HG02970 (cell line): Measurements from ENCODE around the gene COL19A1.
"Not testable (repeated sequence)": the region's sequence is repeated elsewhere in the genome, so short reads cannot be mapped to it uniquely, and the experiment has no call there.

Source experiments
- ATAC-seq: cut with Tn5 transposase; IDR thresholded peaks from one replicate; pipeline ENCODE4 v1.9.1; 2021; ENCODE audit warnings: mild to moderate bottlenecking, moderate library complexity, moderate number of reproducible peaks; ENCODE audit not compliant: unreplicated experiment, low FRiP score

Gene COL19A1

DNA sequence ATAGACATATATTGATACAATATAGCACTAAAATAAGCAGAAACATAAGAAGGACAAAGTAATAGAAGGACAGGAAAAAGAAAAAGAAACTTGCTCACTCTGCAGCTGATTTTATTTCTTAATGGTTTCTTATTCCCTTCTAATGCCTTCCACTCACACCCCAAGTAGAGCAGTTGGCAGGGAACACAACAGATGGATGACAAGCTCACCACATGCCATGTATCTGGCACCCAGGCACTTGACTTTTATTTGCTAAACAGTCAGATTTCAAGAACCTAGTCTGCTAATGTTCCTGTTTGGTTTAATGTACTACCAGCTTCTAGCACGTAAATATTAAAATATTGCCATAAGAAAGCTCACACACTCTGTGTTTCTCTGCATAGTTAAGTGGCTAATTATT lies 87.1 kb downstream of the COL19A1 start:
- no peak for ATAC-seq

DNA sequence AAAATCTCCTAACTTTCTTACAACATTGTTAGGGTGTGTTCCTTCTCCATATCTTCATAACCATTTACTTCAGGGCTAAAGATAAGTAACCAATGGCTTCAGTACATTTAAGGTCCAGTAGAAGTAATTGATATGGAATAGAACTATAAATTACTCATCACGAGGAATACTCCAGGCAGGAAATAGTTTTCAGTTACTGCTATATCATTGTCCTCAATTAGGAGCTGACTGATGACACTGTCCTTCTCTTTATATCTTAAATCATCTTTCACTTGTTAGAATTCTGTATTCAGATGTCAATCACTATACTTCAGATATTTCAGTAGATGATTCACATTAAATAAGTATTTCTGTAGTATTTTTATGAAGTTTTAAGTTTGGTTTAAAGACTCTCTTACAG lies 88.4 kb downstream of the COL19A1 start:
- ATAC-seq = no peak

DNA sequence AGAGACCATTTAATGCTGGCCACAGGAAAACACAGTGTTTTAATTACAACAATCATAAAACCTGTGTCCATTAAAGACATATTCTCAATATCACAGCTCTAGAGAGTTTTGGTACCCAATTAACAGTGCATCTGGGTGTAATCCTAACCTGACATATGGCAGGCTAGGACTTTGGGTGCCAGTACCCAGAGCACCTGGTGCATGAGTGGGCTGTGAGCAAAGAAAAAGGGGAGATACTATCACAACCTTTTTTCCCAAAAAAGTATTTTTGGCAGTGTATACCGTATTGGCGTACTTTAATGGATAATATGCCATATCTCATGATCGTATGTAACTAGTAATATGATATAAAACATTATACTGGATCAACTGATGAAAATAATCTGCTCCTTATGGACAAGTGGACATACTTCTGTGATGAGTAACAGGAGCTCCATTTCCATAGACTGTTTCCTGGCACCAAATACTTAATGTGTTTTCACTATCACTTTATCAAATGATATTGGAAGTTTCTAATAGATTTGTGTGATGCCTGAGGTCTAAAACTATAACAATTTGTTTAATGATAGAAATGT lies 91.7 kb downstream of the COL19A1 start:
- no peak for ATAC-seq

DNA sequence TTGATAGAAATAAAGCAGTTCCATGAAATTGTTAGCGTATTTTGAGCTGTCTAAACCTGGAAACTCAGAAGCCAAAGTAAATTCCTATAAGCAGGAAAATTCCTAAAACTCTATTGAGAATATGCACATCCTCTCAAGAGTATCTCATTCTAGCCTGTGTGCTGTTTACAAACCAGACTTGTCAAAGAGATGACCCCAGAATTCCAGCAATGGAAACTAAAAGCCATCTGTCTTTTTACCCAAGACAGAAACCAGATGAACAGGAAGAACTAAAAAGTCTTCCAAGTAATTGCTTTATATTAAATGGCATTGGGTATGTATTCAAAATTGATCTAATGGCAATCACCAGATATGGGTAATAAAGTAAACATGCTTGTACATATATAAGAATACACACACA lies 92.6 kb downstream of the COL19A1 start:
- ATAC-seq = no peak

DNA sequence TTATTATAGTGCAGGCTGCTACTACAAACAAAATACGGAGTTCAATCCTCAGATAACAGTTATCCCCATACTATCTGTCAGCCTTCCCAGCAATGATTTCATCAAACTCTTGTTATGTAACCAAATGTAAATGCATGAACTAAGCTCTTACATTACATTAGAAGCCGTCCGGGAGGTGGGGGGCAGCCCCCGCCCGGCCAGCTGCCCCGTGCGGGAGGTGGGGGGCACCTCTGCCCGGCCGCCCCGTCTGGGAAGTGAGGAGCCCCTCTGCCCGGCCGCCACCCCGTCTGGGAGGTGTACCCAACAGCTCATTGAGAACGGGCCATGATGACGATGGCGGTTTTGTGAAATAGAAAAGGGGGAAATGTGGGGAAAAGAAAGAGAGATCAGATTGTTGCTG lies 99.6 kb downstream of the COL19A1 start:
- ATAC-seq = not testable (repeated sequence)

DNA sequence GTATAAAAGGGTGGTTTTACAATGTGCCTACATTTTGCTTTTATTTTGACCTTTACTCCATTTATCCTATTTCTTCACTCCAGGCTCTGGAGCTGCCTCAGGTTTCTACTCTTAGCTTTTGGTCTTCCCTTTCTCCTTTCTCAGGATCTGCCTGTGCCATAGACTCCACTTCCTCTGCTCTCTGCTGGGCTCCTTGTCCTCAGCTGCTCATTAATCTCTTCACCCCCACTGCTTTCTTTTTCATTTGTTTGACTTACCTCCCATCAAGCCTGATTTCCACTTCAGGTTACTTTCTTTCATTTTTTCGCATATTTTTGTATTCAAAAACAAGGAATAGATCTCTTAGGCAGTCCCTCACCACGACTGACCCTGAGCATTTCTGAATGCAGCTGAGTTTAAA lies 106.8 kb downstream of the COL19A1 start:
- ATAC-seq = no peak

DNA sequence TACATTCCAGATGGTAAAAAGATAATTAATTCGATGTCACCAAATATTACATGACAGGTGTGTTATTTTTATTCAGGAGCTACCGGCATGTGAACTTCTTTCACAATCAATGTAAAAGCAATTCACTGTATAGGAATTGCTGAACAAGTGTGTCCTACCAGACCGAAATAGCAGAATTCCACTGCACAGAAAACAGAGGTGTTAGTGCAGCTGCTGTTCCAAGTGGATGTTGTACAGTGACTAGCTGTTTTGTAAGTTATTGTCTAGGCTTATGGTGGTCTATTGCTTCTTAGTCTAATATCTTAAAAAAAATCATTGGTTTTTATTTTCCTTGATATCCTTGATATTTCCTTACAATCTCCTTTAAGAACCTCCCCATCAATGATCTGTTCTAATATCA lies 107.4 kb downstream of the COL19A1 start:
- no peak for ATAC-seq

DNA sequence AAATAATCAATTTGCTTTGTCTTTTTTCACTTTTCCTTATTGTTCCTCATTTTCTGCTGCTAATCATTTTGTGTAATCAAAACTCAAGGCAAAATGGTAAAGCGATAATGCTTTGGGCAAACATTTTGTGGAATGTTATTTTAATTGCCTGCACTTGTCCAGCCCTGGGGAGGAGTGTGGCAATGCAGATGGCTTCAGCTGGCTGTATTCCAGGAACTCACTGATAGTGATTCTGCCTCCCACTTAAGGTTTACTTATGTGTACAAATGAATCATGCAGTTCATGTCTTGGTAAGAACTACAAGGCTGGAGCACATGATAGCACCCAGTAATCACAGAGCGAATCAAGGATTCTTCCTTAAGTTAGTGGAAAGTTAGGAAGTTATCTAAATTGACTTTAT lies 107.8 kb downstream of the COL19A1 start:
- no peak for ATAC-seq

DNA sequence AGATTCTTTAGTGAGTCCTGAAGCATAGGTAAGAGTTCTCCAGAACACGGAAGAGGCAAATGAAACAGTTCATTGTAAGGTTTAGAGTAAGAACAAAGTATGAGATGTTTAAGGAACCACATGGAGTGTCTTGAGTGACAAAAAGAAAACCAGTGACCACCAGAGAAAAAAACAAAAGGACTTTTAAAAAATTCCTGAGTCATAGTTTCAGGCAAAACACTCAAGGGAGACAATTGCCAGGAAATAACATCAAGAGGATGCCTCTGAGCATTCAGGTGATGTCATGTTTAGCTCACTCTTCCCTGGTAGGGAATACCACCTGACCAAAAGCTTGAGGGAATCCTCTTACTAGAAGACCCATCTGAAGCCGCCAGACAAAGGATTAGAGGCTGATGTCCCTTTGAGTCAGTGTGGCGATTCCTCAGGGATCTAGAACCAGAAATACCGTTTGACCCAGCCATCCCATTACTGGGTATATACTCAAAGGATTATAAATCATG lies 110.3 kb downstream of the COL19A1 start:
- no peak for ATAC-seq

DNA sequence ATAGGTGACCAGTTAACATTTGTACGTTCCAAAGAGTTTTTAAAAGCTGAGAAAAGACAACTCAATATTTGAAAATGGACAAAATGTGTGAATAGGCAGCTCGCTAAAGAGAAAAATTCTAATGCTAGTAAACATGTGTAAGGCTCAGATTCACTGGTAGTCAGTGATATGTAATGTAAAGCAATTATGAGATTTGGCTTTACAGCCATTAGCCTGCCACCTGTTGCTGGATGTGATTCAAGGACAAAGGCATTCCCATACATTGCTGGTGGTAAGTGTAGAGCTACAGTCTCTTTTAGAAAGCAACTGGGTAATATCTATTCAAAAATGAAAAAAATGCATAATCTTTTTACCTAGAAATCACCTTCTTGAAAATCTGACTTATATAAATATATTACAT lies 114.3 kb downstream of the COL19A1 start:
- no peak for ATAC-seq

DNA sequence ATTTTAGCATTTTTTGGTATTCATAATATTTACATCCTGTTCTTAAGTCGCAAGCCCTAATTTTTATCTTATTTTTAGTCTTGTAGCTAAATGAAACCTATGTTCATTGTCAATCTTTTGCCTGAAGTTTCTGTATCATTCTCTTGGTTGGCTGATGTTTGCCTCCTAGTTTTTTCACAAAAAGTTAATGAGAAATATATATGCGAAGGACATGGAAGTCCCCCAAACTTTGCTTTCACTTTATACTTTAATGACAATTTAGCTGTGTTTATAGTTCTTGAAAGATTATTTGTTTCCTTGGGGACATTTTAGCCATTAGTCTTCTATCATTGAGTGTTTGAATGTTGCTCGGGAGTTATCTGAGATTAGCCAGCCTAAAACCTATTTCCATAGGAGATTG lies 118.2 kb downstream of the COL19A1 start:
- ATAC-seq = no peak

DNA sequence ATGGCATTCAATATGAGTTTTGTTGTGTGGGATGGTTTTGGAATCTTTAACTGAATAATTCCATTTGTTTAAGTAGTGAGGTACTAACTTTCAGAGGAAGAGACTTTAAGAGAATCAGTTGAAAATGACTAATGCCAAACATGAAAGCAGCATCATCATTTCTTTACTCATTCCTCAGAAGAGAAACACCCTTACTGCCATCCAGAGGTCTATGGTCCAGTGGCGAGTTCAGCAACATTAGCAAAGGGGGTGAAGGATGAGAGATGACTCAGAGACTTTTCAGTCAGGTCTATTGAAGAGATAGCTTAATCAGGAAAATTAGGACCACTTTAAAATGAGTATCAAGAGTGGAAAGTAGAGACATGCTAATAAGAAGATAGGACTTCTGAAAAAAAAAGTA lies 118.8 kb downstream of the COL19A1 start:
- ATAC-seq = no peak

DNA sequence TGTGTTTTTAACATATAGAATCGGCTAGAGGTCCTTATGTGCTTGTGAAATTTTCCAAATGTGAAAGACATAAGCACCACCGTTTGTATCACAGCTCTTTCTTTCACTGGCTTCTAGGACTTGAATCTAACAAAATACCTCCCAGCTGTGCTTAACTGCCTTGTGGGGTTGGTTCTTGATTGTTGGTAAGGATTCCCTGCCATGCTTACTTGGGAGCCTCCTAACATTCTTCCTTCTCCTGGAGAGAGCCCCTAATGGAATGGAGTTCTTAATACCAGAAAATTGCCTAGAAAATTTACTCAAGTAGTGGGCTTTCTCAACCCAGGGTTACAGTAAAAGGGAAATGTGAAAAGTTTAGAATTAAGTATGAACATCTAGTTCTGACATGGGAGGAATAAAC lies 121.2 kb downstream of the COL19A1 start:
- ATAC-seq = no peak

DNA sequence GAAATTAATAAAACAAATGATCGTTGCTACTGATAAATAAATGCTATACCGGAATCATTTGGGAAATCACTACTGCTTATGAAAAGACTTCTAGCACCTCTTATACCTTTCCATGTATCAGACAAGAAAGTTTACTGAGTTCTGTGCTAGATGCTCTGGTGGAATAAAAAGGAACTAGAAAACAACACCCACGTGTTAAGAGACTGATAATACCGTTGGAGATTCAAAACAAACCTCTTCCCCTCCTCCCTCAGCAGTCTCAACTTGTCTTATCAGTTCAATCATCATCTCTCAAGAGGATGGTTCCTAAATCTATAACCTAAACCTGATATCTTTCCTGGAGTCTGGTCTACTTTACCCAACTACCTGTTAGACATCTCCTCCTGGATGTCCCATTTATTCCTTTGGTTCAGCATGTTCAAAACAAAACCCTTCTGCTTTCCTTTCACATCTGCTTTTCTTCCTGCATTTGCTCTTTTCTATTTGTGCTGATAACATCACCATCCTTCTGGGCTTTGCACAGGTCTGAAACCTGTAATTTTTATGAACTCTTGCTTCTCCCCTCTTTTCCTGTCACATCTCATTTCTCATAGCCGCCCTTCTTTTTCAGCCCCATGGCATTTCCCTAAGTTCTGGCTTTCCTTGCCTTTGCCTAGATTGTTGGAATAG lies 122.2 kb downstream of the COL19A1 start:
- no peak for ATAC-seq

DNA sequence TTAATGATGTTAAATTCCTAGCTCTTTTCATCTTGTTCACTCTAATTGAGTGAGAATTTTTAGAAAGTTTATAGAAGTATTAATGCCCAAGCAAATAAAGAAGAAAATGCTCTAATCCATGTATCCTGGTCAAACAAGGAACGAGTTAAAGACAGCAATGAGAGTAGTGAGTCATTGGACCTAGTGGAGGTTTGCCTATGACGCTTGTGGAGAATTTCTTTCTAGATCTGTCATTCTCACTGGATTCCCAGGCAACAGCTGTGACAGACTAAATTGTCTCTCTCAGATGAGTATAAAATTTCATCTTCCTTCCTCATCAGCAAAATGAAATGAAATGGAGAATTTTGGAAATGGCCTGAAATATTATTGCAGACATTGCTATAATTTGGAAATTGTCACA lies 127.9 kb downstream of the COL19A1 start:
- no peak for ATAC-seq

DNA sequence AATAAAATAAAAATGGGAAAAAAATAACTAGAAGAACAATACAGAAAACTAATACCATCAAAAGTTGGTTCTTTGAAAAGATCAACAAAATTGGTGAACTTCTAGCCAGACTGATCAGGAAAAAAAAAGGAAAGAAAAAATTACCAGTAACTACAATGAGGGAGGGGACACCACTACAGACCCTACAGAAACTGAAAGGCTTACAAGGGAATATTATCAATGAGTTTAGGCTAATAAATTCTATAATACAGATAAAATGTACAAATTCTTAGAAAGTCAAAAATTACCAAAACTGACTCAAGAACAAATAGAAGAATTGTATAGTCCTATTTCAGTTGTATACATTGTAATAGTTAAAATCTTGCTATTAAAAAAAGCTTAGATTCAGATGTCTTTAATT lies 141.8 kb downstream of the COL19A1 start:
- ATAC-seq = no peak

DNA sequence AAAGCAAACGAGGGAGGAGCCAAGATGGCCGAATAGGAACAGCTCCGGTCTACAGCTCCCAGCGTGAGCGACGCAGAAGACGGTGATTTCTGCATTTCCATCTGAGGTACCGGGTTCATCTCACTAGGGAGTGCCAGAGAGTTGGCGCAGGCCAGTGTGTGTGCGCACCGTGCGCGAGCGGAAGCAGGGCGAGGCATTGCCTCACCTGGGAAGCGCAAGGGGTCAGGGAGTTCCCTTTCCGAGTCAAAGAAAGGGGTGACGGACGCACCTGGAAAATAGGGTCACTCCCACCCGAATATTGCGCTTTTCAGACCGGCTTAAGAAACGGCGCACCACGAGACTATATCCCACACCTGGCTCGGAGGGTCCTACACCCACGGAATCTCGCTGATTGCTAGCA lies 144.0 kb downstream of the COL19A1 start:
- not testable (repeated sequence) for ATAC-seq

DNA sequence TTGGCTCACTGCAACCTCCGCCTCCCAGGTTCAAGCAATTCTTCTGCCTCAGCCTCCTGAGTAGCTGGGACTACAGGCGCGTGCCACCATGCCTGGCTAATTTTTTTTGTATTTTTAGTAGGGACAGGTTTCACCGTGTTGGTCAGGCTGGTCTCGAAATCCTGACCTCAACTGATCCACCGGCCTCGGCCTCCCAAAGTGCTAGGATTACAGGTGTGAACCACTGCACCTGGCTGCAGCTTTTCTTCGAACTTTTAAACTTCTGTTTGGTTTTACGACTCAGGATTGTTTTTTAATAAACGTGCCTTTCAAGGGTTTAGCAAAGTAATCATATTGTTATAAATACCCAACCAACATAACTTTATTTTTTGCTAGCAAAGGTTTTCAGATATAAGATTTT lies 156.8 kb downstream of the COL19A1 start:
- ATAC-seq = not testable (repeated sequence)

DNA sequence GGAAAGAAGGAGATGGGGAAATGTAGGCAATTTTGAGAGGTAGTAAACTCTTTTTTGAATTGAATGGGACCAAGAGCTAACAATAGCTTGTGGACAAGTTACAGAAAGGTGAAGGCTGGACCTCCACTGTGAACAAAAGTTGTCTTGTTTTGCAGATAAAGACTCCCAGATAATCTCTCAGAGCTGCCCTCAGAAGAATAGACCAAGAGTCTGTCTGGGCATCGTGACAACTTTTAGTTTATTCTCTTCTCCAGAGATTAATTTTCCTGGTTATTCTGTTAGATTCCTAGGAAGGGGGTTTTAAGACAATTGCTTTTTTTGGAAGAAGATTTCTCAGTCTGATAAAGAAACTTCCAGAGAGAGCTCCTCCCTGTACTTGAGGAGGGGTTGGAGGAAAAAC lies 161.9 kb downstream of the COL19A1 start:
- no peak for ATAC-seq

DNA sequence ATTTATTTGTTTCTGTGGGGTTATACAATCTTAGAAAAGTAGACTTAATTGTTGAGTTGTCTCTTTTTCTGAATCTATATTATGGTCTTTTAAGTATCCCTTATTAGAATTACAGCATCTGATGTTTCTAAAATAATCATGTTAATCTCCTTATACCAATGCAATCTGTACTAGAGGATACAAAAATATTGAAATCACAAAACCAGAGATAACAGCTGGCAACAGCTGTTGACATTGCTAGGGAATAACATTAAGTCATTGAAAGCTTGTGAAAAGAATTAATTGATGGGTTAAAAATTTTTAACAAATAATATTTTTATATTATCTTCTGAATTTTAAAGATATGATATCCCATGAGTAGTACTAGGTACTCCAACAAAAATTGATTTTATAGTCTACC lies 162.6 kb downstream of the COL19A1 start:
- ATAC-seq = no peak

DNA sequence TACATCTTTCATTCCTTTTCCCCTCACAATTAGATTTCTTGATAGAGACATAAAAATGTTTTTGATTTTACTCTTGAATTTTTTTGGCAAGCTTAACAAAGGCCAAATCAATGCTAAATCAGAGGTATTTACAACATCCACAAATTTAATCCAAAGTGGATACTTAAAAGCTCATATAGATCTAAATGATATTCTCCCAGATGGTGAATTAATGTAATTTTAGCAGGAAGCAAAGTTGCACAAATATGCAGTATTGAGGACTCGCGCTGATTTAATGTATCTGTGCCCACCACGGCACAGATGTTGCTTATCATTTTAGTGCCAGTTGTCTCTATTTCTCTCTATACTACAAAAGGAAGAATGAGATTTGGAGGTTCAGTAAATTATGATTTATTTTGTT lies 167.4 kb downstream of the COL19A1 start:
- ATAC-seq = no peak

DNA sequence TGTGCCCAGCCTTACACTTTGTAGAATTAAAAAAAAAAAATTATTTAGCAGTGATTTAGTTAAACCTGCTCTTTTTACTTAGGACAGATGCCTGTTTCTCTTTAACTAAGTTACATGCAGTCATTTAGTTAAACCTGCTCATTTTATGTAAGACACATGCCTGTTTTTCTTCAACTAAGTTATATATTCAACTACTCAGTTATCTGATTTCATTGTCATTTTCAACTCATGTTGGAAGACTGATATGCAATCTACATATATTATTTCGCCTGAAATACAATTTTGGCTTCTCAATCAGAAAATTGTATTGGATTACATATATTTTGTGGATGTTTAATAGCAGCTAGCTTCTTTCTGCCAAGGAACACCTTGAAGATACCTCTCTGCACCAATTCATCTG lies 171.1 kb downstream of the COL19A1 start:
- no peak for ATAC-seq
